Stimulated activated CD4-positive, alpha-beta T cell treated with anti-CD3 and anti-CD28 coated beads, Interleukin-15, amount 100 ng/mL, for 48 hours (primary cell): ENCODE results near the gene GLUD2.
"Not testable (repeated sequence)": the region's sequence is repeated elsewhere in the genome, so short reads cannot be mapped to it uniquely, and the experiment has no call there.

Experiments
- DNase-seq, 2 donors: peaks; one replicate each; pipeline ENCODE4 v3.0.0-alpha.2; 2020; ENCODE audit warnings: low read depth in 2 of 2

Gene GLUD2

DNA sequence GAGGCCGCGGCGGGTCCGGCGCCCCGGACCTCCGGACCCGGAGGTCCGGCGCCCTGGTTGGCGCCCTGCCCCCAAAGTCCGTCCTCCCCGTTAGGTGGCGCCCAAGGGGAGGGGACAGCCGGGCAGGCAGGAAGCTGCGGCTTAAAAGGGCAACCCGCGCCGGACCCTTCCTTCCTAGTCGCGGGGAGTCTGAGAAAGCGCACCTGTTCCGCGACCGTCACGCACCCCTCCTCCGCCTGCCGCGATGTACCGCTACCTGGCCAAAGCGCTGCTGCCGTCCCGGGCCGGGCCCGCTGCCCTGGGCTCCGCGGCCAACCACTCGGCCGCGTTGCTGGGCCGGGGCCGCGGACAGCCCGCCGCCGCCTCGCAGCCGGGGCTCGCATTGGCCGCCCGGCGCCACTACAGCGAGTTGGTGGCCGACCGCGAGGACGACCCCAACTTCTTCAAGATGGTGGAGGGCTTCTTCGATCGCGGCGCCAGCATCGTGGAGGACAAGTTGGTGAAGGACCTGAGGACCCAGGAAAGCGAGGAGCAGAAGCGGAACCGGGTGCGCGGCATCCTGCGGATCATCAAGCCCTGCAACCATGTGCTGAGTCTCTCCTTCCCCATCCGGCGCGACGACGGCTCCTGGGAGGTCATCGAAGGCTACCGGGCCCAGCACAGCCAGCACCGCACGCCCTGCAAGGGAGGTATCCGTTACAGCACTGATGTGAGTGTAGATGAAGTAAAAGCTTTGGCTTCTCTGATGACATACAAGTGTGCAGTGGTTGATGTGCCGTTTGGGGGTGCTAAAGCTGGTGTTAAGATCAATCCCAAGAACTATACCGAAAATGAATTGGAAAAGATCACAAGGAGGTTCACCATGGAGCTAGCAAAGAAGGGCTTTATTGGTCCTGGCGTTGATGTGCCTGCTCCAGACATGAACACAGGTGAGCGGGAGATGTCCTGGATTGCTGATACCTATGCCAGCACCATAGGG lies at the start of gene GLUD2:
Gene GLUD2 (plus strand): TSS at position 170 of the 979 bp plus-strand sequence. CDS start 75 bp downstream, at position 245.
- DNase-seq = not testable (repeated sequence)

DNA sequence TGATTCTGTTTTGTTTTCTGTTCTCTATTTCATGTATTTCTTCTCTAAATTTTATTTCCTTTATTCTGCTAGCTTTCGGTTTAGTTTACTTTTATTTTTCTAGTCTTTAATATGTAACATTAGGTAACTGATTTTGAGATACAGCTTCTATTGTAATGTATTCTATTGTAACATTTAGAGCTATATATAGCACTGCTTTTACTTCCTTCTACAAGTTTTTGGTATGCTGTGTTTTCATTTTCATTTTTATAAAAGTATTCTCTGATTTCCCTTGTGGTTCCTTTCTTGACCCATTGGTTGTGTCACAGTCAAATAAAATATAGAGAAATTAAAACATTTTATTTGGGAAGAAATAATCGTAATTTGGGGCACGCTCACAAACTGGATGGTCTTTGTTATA lies 48.0 kb upstream of the GLUD2 start:
- no peak for DNase-seq

DNA sequence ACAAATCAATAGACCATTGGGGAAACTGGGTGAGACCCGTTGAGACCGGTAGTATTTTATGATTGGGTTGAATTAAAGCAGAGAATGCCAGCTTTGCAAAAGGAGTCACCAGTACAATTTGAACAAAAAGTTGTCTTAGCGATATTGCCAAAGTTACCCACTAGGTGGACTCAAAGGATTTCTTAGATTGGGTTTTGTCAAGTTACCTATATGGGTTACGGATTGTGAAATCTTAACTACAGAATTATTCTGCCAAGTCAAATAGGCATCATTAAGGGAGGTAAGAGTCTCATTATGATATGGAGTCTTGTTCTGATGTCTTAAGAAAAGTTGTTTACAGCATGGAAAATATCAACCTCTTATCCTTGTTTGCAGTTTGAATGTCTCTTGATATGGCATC lies 46.8 kb upstream of the GLUD2 start:
- no peak for DNase-seq

DNA sequence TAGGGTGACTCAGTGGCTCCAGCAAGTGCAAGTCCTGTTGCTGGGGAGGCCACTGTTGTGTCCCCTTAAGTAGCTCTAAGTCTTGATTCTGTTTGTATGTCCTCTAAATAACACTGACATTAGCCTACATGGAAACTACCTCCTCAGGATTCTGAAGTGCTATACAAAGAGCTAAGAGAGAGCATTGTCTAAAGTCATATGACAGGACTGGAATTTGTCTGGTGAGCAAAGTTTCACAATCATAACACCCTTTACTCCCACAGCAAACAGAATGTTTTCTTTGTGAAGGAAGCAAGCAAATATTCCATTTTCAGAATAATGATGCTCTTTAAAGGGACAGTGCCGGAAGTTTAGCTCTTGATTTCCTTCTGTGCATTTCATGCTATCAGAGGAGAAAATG lies 38.5 kb upstream of the GLUD2 start:
- DNase-seq = no peak

DNA sequence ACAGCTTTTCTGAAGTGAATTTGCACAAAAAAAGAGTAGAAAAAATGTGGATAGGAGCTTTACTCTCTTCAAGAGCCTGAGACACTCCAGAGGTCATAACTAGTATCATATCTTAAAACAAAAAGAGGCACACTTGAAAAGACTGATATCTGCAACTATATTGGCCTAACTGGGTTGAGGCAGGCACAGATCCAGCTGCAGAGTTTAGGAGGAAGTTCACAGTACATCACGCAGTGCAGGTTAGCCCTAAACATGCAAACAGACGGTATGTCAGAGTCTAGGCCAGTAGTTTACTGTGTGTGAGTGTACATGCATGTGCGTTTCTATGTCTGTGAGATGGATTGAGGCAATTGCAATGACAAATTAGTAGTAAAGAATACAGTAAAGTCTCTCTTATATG lies 37.6 kb upstream of the GLUD2 start:
- DNase-seq = no peak

DNA sequence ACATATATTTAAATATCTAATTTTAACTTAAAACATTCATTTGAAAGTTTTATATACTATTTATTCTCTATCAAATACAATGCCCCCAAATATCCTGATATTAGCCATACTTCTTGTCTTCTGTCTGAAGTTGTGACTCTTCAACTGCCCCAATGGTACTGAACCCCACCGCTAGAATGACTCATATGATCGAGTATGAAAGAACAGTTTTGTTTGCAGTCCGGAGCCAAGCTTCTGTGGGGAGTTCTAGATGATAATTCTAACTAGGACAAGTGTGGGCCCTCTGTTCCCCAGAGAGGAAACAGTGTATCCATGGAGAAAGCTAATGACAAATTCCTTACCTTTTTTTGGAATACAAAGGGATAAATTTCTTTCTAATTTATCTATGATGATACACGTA lies 37.2 kb upstream of the GLUD2 start:
- DNase-seq = no peak

DNA sequence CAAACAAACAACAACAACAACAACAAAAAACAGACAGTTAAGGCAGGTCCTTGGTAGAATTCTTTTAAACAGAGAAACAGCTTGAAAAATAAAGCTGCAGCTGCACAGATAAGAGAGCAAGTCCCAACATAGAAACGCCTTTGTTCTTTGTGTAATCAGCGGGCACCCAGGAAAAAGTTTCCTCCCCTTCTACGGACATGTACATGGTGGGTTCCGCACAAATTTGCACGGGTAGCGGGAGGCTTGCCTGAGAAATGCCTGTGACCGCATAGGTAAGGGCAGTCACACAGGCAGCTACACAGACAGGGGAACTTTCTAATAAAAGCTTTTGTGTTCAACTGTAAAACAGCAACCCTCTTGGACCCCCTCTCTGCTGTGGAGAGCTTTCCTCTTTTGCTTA lies 36.2 kb upstream of the GLUD2 start:
- DNase-seq = no peak

DNA sequence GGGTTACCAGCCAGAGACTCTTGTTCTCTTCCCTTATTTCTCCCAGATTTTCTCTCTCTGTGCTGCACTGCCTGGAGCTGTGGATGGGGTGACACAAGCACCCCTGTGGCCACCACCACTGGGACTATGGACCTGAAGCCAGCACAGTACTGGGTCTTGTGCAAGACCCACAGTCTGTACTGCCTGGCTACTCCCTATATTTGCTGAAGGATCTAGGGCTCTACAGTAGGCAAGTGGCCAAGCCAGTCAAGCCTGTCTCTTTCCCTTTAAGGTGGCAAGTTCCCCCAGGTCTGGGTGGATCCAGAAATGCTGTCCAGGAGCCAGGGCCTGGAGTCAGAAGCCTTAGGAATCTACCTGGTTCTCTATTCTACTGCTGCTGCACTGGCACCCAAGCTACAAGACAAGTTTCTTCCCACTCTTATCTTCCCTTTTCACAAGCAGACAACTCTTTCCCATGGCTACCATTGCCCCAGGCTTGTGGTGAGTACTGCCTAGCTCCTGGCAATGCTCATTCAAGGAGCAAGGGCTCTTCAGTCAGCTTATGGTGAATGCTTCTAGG lies 33.4 kb upstream of the GLUD2 start:
- DNase-seq = no peak

DNA sequence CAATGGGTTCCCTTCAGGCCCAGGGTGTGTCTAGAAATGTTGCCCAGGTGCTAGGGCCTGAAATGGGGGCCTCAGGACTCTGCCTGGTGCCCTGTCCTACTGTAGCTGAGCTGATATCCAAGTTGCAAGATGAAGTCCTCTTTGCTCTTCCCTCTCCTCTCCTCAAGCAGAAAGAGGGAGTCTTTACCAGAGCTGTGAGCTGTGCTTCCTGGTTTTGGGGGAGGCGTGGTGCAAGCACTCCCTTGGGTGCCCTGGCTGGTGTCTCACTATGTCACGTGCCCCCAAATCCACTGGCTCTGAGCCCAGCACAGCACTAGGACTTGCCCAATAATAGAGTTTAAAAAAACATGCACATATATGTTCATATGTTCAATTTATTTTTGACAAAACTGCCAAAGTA lies 32.6 kb upstream of the GLUD2 start:
- DNase-seq = no peak

DNA sequence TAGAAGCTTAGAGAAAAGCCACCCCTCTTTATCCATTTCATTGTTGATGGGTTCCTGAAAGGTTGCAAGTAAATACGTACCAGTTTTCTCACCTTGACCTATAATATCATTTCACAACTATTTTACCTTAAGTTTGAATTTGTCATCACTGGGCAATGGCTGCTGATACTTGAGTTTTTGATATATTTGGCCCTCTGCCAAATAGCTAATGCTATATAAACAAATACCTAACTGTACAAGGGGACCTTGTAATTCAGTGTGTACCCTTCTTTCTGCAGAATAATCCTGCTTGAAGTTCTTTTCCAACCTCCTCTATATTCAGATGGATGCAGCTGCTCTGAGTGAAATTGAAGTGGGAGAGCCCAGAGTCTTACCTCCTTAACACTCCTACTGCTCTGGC lies 19.0 kb upstream of the GLUD2 start:
- DNase-seq = no peak

DNA sequence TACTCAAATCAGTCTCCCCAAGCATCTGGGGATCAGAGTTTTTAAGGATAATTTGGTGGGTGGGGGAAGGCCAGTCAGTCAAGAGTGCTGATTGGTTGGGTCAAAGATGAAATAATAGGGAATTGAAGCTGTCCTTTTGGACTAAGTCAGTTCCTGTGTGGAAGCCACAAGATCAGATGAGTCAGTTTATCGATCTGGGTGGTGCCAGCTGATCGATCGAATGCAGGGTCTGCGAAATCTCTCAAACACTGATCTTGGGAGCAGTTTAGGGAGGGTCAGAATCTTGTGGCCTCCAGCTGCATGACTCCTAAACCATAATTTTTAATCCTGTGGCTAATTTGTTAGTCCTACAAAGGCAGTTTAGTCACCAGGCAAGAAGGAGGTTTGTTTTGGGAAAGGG lies 17.3 kb upstream of the GLUD2 start:
- DNase-seq = no peak

DNA sequence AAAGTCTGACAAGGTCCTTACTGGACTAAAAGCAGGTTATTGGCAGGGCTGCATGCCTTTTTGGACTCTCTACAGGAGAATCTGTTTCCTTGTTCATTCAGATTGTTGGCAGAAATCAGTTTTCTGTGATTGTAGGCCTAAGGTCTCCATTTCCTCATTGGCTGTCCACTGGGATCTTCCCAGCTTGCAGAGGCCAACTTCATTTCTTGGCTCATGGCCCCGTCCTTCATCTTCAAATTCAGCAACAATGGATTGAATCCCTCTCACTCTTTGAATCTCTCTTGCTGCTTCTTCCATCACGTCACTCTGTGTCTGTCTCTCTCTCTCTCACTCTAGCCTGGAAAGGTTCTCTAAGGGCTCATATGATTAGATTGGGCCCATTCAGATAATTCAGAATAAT lies 14.9 kb upstream of the GLUD2 start:
- DNase-seq = no peak

DNA sequence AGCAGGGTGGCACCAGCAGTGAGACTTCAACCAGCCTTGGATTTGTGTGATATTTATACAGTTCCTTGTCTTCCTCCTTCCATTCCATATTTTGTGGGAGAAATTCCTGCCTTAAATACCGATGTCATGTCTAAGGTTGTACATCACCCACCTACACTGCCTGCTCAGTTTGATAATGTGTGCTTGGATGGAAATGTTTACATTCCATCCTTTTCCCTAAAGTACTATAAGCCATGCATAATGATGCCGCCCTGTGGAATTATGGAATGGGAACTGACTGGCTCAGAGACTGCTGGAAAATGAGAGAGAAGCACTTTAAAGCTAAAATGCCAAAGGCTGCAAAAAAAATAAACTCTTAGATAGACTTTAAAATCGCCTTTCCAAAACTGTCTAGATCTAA lies 11.3 kb upstream of the GLUD2 start:
- no peak for DNase-seq

DNA sequence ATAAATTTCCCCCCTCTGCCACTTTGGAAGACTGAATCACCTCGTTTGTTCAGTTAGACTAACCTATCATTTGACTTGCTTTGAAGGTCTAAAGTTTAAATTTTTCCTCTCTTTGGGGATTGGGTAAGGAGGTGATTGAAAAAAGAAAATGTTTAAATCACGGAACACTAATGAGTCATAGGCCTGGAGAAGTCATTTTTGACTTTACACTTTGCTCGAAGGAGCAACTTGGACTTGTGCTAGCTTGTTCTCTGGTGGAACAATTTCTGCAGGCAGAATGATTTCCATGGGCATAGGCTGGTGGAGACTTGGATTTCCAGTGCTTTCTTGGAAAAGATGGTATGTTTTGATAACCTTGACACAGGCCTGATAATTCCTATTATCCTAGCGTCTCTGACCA lies 10.5 kb upstream of the GLUD2 start:
- DNase-seq = no peak

DNA sequence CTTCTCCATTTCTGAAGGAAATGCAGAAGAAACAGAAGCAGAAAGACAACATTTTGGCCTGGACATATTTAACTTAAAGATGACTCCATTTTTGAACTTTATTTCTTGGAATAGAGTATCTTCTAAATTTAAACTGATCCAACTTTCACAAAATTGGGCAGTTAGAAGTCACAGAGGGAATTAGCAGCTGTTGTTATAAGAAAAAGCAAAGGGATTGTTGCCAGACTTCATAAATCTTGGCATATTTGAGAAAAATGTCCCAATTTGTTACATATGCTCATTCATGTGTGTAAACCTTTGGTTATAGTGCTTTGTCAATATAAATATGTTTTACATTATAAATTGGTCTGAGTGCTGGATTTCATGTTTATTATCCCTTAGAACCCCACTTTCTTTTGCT lies 3.4 kb downstream of the GLUD2 start:
- DNase-seq = no peak

DNA sequence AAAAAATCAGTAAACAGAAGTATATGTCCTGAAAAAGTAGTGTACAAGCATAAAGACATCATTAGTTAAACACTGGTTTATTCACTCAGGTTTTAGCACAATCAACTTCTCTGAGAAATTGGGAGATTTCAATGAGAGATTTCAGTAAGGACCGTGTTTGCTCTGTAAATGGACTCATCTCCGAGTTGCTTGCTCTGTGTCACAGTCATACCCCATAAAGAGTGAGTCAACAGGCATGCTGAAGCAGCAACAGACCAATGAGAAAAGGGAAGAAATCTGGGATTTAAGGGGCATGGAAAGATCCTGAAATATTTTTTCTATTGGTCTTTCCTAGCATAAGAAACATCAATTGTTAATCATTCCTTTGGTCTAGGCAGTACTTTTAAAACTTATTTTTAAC lies 4.7 kb downstream of the GLUD2 start:
- no peak for DNase-seq

DNA sequence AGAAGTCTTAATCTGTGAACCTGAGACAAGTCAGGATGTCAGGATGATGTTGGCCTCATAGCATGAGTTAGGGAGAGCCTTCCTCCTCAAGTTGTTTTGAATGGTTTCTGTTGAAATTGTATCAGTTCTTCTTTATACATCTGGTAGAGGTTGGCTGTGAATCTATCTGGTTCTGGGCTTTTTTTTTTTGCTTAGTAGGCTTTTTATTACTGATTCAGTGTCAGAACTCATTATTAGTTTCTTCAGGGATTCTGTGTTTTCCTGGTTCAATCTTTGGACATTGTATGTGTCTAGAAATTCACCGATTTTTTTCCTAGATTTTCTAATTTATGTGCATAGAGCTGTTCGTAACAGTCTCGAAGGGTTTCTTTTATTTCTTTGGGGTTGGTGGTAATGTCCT lies 14.9 kb downstream of the GLUD2 start:
- DNase-seq = no peak

DNA sequence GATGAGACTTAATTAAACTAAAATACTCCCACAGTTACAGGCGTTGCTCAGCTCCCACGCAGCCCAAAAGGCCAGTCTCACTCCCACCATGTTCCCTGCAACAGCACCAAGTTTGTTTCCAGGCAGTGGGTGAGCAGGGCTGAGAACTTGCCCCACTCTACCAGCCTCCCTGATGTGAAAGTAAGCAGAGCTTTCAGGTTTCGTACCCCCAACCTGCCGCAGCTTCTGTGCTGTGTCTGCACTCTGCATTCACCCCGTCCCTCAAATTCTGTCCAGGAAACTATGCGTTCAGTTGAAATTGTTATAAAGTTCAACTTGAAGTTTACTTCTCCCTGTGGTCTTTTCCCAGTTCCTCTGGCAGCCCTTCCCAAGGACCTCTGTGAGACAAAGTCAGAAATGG lies 17.2 kb downstream of the GLUD2 start:
- no peak for DNase-seq

DNA sequence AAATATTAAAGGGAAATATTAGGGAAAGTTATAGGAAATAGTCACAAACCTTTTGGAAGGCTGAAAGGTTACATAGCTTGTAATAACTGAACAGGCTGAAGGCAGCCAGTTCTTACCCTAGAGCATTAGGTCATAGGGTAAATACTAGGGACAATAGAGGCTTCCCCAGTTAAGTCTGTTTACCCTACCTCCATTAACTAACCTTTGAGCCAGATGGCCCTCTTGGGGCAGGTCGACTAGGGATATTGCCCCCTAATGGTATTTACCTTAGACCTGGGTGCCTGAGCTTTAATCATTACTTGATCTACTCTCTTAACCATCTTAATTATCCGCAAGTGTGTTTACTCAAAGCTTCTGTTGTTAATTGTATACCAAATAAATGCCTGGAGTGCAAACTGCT lies 36.8 kb downstream of the GLUD2 start:
- DNase-seq = not testable (repeated sequence)

DNA sequence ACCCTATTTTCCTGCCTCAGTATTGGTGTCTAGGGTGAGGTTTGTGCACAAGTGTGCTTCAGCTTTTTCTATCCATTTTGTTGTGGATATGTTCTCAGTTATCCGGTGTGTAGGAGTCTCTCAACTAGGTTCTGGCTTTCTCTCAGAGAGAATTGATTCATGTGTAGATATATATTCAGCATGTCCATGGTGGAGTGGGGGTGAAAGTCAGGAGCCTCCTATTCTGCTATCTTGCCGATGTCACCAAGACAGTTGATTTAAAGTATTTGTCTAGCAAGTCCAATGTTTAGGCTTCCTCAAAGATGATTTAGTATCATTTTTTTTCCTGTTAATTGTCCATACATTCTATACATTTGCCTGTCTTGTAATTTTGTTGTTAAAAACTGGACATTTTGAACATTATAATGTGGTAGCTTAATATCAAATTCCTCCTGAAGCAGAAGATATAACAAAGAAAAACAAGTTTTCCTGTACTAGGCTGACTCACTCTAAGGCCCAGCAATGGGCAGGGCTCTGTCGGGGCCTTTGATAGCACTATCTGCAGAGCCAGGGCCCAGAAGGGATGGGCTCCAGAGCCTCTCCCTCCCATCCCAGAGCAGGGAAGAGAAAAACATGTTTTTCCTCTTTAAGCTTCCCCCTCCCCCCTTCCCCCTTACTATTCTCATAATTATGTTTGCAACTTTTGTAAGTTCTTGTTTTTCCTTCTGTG lies 37.6 kb downstream of the GLUD2 start:
- no peak for DNase-seq

DNA sequence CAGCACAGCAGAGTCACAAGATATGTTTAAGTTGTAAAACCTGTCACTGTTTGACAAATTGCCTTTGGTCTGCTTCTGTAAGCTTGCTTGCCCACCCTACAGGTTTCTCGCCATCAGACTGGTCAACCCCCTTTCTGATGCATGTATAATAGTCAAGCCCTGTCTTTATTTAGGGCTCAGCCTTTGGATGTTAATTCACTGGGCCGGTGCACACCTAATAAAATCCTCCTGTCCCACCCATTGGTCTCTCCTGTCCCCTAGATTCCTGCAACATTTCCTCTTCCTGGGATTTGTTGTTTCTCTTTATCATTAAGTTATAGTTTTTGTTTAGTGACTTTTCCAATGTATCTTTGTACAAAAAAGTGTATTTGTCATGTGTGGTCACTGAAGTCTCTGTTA lies 38.2 kb downstream of the GLUD2 start:
- no peak for DNase-seq

DNA sequence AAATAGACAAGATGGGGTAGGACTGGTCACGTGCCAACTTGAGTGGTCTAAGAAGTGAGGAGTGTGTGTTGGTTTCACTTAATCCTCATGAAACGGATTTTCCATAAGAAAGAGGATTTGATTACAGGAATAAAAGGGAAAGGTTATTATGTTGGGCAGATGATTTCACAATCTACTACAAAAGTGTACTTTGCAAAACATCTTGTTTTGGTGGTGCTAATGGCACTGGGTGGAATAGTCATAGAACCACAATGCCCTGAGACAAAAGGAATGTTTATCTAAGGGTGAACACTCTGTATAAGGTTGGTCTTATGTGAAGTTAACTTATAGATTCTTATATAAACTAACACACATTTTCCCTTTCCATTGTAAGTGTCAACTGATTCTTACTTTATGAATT lies 45.6 kb downstream of the GLUD2 start:
- no peak for DNase-seq
